Activated CD4-positive, alpha-beta T cell treated with anti-CD3 and anti-CD28 coated beads, Interleukin-2, amount 50 U/mL, for 4 hours (primary cell): ENCODE measurements around the gene RAPGEF4.
A peak's percentile ranks its signal among the peaks of the same experiment; 100 is the strongest.

Experiments
- DNase-seq, 2 experiments: peaks; one replicate each; pipeline ENCODE4 v3.0.0-alpha.2; 2020

Gene RAPGEF4

DNA sequence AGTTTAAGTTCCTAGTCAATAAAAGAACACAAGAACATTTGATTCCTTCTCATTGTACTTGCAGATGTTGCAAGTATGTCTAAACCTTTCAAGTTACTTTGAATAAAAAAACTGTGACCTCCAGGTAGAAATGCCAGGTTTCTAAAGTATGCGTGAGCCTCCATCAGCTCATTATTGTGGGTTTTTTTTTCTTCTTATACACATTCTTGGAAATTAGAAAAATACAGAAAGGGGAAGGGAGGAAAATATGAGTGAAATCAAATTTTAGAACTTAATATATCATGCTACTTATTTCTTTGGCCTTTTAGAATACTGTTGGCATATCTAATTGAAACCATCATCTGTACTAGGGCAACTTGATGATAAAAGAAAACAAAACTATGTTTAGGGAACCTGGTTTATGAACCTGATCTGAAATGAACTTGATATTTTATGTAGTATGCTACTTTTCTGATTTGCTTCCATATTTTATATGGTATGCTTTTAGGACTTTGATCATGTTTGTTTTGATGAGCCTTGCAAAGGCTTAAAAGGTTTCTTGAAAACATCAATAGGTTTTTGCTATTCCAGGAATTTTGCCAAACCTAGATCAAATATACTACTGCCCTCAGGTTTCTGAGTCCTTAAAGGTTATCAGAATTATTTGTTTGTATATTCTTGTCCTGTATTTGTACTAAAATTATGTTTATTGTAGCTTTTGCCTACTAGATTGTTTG lies 209.3 kb downstream of the RAPGEF4 start:
- DNase-seq: no peak

DNA sequence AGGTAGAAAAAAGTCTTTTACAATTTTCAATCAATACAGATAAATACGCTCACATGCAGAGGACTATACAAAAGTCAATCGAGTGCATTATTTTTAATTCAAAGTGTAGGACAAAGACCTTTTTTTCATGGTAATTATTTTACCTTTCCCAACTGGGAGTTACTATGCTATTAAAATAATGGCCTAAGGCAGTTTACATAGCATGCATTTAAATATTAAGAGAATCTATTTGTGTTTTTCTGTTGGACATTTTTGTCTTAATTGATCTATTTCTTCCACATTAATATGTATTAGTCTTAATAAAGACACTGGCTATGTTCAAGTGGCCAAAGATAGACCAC lies 209.8 kb downstream of the RAPGEF4 start:
- no peak for DNase-seq

DNA sequence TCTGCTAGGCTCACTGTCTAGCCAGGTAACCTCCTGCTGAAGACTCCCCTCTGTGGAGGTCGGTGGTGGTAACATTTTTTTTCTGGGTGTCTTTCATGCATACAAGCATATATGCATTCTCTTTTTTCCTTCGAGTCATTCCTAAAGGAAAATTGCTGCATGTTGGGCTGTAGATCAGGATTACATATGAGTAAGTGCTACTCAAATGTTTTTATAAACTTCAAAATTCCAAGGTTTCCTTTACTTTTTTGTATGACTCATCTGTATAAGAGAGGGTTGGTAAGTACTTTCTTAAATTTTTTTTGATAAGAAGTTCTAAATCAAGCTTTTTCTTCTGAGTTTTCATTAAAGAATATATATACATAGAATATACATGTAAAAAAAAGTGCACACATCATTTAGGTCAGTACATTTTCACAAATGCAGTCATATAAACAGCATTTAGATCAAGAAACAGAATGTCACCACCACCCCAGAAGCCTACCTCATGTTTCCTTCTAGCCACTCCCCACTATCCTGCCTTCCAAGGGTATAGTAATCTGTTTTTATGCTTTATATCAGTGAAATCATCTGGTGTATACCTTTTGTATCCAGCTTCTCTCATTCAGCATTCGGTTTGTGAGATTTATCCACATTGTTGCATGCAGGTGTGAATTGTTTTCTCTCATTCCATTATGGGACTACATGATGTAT lies 212.0 kb downstream of the RAPGEF4 start:
- DNase-seq: no peak

DNA sequence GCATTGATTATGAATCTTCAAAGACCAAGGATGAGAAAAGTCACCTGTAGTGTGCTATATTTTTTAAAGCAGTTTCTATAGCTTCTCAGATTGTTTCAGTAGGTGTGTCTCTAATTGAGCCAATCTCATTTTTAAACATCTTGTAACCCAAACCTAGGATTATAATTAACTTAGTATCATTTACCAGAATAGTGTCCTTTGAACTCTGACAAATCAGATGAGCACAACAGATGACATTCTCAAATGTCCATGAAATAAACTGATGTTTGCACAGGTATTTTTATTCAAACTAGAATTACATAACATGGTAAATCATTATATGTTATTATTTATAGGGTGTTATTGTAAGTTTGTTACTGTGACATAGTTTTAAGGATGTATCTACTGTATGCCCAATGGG lies 213.9 kb downstream of the RAPGEF4 start:
- DNase-seq: no peak

DNA sequence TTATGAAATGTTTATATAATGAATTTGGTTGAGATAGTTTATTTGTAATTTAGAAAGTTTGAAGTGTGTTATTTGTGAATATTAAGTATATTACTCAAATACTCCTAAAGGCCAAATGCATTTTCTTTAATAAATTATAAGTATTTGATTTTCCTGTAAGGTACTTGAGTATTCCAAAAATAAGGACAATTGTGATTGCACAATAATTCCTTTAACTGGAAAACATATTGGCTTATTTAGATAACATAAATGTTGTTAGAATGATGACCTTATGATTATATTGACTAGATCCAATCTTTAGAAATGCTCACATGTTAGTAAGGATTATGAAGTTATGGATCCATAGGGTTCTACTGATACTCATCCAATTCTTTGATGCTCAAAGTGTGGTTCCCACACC lies 214.9 kb downstream of the RAPGEF4 start:
- no peak for DNase-seq

DNA sequence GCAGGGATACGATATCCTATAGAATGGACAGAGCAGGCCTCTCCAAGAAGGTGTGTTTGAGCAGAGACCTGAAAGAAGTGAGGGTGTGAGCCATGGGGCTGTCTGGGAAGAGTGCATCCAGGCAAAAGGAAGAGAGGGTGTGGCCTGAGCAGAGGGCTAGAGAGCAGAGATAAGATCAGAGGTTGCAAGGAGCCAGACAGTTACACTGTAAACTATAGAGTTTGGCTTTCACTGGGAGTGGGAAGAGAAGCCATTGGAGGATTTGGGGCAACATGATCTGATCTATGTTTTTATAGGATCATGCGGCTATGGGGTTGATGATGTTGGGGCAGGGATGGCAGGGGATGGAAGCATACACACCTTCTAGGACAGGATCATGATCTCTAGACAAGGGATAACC lies 215.9 kb downstream of the RAPGEF4 start:
- DNase-seq: no peak

DNA sequence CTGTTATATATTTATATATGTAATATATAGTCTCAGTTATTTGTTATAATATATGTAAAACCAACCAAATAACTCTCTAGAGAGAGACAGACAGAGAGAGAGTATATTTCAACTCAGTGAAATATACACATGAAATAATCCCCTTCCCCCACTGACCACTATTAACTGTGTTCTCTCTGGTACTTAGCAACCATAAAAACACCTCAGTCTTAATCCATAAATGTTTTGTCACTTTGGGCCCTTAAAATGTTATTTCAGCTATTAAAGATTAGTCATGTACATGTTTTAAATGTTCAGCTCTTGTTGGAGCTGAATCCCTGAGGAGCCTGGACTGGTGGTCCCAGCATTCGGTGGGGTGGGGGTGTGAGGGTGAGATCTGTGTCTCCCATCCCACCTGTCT lies 217.8 kb downstream of the RAPGEF4 start:
- no peak for DNase-seq

DNA sequence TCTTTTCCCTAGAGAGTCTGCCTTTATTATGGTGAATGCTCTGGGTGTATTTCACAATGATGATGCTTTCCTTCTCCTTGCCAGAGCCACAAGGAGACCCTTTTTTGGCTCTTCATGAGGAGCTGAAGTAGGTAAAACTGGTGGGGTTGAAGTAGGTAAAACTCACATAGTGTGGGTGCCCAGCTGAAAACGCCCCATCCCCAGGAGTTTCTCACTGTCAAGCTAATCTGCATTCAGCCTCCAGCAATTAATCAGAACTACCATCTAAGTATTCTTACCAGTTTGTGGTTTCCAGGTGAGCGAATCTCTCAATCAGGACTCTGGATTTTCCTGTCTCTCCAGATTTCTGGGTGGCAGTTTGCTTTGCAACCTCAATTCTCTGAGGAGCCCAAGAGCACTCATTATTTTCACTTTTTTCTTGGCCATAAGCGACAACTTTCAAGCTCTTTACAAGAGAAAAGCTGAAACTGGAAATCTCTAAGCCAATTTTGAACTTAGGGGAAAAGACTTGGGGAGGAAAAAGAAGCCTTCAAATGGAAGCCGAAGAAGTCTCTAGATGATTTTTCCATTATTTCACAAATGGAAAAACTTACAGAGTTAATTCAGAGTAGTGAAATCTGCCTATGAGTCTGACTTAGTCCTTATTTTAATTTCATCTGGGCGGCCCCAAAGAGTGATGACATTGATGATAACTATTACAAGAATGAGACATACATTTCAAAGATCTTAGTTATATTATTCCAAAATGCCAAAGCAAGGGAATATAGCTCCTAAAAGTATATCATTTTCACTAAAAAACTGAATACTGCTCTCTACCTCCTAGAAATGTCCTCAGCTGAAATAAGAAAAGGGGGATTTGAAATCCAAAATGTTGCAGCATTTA lies 218.6 kb downstream of the RAPGEF4 start:
- DNase-seq: no peak

DNA sequence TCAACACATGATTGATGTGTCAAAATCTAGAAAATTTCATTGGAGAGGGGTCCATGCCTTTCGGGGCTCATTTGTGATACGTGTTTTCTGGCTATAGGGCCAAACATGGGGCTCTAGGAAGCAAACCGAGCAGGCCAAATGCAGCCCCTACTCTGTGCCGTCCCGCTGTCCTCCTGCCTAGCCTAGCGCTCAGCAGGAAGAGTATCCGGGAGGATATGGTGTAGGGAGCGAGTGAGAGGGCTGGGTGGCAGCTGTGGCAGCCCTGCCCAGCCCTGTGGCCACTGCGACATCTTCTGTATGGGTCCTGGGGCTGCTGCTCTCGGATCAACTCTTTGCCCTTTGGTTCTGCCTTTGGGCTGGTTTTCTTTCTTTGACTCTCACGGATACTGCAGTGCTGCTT lies 219.9 kb downstream of the RAPGEF4 start:
- no peak for DNase-seq

DNA sequence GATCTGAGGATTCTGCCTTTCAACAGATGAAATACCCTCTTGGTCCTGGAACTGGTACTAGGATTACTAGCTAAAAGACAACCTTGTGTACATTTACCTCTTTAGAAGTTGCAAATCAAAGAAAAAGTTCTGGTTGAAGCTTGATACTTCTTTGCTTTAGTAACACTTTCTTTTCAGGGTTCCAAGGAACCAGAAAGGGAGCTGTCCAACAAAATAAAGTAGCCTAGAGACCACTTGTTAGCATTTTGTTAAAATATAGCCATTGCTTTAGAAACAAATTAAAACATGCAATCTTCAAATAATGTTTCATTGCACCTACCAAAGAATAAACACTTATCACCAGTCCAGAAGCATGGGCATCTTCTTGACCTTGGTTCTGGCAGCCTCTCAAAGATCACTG lies 222.1 kb downstream of the RAPGEF4 start:
- no peak for DNase-seq

DNA sequence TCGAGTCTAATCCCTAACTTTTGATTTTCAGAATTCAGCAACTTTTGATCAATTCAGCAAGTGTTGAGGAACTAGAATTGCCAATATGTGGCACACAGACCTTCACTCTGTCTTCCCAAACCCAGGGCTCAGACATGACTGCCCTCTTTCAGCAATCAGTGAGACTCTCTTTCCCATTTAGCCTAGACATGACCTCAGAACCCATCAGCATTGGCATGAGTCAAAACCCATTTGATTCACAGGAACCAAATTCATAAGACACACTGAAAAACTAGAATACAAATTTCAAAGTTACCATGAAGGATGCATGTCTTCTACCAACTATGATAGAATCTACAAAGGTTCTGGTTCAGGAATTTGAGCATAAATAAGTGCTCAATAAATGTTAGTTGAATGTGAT lies 226.4 kb downstream of the RAPGEF4 start:
- no peak for DNase-seq

DNA sequence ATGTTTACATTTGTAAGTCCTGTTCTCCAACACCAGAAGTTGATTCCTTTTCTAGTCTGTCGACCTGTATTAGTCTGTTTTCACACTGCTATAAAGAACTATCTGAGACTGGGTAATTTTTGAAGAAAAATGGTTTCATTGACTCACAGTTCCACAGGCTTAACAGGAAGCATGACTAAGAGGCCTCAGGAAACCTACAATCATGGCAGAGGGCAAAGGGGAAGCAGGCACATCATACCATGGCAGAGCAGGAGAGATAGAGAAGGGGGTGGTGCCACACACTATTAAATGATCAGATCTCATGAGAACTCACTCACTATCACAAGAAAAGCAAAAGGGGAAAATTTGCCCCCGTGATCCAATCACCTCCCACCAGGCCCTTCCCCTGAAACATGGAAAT lies 227.2 kb downstream of the RAPGEF4 start:
- DNase-seq: no peak

DNA sequence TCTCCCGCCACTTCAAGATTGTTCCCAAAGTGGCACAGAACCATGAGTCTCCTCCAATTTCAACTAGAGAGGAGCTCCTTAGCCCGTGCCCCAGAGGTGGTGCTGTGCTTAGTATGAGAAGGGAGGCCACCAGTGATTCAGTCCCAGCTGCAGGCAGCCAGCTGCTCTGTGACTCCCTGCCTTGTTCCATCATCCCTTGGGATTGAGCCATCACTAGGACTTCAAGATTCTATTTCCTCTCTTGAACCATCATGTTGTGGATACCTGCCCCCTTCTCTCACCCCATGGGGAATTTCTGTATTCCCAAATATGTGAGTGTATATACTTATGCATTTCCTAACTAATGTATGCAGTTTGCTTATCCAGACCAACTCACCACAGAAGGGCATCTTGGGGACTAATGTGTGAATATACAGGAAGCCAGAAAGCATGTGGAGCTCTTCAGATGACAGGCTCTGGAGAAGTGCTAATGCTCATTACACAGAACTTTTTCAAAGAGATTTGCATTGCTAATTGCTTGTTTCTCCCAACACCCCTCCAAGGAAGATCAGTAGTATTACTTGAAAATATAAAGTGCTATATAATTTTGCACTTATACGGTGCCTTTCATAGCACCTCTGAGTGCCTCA lies 229.0 kb downstream of the RAPGEF4 start:
- no peak for DNase-seq

DNA sequence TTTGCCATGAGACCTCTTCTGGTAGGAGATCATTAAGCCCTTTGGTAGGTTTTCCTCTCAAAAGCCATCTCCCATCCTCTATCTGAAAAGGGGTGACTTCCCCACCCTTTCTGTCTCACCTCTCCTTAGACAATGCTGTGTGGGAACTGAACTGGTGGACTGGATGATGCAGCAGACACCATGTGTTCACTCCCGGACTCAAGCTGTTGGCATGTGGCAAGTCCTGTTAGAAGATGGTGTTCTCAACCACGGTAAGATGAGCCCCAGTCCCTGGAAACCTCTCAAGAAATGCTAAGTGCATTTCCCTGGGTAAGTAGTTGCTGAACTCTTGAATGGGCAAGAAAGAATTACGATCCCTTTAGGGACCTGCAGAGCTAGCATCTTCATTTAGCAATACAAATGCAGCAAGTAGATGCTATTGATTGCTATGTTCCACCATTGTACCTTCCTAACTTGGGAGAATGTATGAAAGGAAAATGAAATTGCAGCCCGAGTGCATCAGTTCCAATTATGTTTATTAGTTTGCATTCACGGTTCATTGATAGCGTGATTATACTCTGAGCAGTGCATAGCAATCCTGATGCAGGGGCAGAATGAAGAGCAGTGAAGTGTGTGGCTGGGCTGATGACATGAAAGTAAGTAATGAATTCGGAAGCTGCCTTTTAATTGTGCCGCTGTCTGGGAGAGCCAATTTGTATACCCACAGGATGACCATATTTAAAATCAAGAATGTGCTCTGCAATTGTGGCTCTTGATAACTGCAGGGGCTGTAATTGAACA lies 230.0 kb downstream of the RAPGEF4 start:
- DNase-seq: no peak

DNA sequence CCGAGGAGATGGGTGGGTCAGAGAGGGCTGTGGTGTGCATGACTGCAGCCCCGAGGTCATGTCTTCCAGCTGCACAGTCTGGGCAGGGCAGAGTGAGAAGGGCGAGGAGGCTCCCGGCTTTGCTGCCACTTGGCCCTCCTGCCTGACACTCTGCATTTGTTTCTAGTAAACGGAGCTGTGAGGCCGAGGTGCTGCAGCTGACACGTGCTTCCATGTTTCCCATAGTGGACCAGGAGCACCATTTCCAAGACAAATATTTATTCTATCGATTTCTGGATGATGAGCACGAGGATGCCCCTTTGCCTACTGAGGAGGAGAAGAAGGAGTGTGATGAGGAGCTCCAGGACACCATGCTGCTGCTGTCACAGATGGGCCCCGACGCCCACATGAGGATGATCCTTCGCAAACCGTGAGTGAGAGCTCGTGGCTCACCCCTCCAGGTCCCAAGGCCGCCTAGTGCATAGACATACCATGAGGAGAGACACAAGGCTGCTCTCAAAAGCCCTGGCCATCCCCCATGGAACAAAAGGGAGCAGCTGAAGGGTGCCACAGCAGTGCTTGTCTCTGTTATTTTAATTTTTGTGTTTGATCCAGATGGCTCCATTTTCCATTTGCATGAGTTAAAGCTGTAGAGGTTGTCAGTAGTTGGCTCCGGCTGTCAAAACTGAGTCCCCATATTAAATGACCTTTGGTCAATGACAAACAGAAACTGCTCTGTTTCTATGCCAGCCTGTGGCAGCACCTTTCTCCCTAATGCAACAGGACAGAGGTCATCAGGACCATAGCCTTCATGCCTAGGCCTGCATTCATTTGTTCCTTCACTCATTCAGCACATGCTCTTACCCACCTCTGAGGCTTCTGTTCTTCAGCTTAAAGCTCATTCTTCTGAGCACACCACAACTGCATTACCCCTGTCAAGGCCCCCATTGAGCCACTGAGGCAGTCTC lies 231.7 kb downstream of the RAPGEF4 start:
- no peak for DNase-seq

DNA sequence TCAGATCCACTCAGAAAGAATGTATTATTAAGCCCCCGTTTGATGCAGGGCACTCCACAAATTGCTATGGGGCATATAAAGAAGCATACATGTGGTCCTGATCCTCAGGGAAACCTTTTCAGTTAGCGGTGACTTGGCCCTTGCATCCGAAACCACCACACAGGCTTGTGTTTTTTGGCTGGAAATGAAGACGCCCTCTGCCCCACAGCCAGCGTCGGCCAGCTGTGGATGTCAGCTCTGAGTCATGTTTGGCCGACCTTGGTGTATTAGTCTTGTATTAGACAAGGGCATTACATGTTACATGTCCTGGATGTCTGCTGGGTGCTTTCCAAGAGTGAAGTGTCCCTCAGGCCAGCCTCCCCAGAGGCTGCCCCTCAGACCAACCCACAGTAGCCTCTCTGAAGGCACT lies 232.4 kb downstream of the RAPGEF4 start:
- DNase-seq: no peak

DNA sequence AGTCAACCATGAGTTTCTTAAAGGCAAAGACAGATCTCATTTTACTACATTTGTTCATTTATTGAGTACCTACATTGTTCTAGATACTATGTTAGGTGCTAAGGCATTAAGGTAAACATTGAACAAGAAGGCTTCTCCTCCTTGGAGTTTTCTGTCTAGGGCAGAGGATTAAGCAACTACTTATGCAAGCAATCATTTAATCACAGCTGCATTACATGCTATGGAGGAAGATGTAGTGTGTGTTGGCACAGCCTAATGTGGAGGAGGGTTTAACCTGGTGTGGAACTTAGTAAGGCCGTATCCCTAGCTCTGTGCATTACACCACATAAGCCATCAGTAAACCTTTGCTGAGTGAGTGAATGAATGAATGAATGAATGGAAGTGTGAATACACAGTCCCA lies 233.5 kb downstream of the RAPGEF4 start:
- no peak for DNase-seq

DNA sequence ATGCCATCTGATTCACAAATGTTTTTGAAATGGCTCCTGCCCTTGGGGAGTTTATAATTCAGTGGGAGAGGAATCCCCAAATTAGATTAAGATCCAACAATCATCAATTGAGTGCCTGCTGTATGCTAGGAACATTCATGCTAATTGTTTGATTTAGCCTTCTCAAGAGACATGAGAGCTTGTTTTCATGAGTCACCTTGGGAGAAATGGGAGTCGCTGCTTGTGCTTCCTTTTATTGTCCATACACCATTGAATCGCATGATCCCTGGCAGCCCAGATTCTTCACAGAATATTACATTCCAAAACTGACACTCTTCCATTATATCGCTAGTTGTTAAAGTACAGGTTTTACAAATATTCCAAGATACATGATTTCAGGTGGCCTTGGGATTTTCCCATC lies 234.0 kb downstream of the RAPGEF4 start:
- DNase-seq: no peak

DNA sequence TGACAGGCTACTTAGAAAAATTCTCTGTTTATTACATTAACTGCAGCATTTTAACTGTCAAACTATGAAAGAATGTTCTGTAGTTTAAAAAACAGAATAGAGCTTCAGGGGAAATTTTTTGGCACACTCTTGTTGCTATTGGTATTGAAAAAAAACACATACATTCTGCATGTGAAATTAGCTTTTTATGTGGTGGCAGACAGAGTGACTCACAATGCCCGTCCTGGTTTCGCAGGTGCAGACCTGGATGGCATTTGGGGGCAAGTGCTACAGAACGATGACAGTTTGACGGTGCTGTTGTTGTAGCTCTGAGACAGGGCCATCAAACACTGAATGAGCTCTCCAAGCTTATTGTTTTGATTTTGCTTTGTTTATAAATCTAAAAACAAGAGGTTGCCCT lies 235.0 kb downstream of the RAPGEF4 start:
- peak; percentile 20 to 26 for DNase-seq

DNA sequence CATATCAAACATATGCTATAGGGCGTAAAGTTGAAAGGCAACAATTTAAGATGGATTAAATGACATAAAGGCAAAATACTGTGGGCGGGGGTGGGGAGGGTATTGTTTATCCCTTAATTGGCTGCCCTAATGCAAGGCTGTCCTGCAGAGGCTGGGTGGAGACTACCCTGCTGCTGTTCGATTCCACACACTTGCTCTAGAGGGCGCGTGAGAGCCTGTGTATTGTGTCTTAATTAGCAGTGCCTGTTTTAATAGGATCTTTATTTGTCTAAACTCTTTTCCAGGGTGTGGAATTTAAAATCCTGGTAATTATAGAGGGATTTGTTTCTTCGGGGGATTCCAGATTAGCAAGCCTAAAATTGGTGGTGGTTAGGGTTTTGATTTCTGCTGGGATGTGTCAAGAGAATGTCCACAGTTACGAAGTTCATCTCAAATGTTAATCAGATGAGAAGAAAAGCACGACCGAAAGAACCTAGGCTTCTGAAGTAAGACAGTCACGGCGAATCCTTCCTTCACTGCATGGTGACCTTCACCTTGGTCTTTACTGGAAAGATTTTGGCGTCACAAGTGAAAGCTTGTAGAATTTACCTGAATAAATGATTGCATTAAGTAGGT lies 236.5 kb downstream of the RAPGEF4 start:
- peak; percentile 4 to 9 for DNase-seq

DNA sequence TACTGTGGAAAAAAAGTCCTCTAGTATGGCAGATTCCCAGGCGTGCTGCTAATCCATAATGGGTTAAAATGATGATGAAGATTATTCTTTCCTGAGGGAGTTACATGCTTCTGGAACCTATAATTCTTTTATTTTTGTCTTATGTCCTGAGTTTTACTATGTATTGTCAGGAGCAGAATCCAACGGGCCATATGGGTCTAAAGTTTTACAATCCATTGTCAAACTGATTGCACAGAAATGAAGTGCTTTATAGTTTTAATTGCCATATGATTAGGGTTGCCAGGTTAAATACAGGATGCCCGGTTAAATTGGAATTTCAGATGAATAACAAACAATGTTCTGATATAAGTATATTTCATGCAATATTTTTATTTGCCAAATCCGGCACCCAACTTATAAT lies 239.1 kb downstream of the RAPGEF4 start:
- DNase-seq: no peak
